ENCODE data around the gene PDE4D. TPM values are rescaled to one million over a fixed set of nuclear protein-coding genes. Genes with fewer than 3 reads are reported as not detected.

Gene PDE4D
- total RNA-seq, 1 experiment from 2014 or later, result 2.1 TPM

DNA sequence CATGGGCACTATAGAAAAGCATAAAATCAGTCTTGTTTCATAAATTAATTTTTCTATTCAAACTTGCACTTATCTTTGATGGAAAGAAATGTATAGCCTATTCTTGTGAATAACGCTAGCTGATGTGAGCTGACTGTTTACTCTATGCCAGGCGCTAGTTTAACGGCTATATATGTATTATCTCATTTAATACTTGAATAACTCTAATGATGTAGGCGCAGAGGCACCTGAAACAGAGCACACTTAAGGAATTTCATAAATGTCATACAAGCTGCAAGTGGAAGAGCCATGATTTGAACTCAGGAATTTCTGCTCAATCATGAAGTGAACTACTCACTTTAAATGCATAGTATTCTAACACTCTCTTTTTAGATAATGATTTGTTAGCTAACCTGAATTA is 551.8 kb downstream of the PDE4D start:
- Histone ChIP-seq H2AFZ (ENCODE audit: low read length) (no peak overlapping the region), H2AK5ac (ENCODE audit: insufficient read length, low read length) (no peak overlapping the region), H4K8ac (replicated peaks; ENCODE audit: insufficient read length, low read depth, low read length) (no peak overlapping the region), H3K79me1 (ENCODE audit: insufficient read depth, low read depth, low read length, poor library complexity, severe bottlenecking) (no peaks in the 10 kb centered on the region), H4K5ac (ENCODE audit: insufficient read length, low read depth, low read length) (no peak overlapping the region), H3K23ac (ENCODE audit: insufficient read length, low read depth, low read length) (no peak overlapping the region), H3K27ac (ENCODE audit: insufficient read length, low read depth, low read length) (no peak overlapping the region), H3K23me2 (ENCODE audit: insufficient read length, low read depth, low read length, poor library complexity, severe bottlenecking) (no peaks in the 10 kb centered on the region), H3K9me3 (ENCODE audit: control insufficient read depth, low read depth, low read length) (no peaks in the 10 kb centered on the region), H3K9ac (ENCODE audit: extremely low read depth, insufficient read length, low read length) (no peak overlapping the region), H2BK15ac (ENCODE audit: low read depth, low read length) (no peak overlapping the region), H3K56ac (ENCODE audit: insufficient read length, low read depth, low read length) (no peak overlapping the region), H3K79me2 (ENCODE audit: insufficient read depth, low read length) (no peaks in the 10 kb centered on the region), H4K20me1 (ENCODE audit: control insufficient read depth, insufficient read depth, insufficient read length) (no peaks in the 10 kb centered on the region), H3K27me3 (ENCODE audit: insufficient read depth, low read length) (no peaks in the 10 kb centered on the region), H3K4ac (ENCODE audit: low read depth, low read length) (no peak overlapping the region), H2BK12ac (ENCODE audit: insufficient read length, low read depth, low read length) (no peak overlapping the region), H4K91ac (ENCODE audit: insufficient read length, low read depth, low read length) (no peak overlapping the region), H3K14ac (ENCODE audit: insufficient read depth, low read length) (no peak overlapping the region), H2BK5ac (ENCODE audit: insufficient read length, low read length) (no peak overlapping the region), H3K4me2 (ENCODE audit: insufficient read depth, insufficient read length, low read length) (no peak overlapping the region), H2BK120ac (ENCODE audit: low read depth, low read length, poor library complexity, severe bottlenecking) (no peak overlapping the region), H3K18ac (ENCODE audit: insufficient read length, low read depth, low read length) (no peak overlapping the region), H3K4me1 (ENCODE audit: insufficient read depth, low read length) (no peaks in the 10 kb centered on the region), H2BK20ac (ENCODE audit: low read depth, low read length, poor library complexity, severe bottlenecking) (no peak overlapping the region), H3T11ph (ENCODE audit: low read length) (no peak overlapping the region)
- H3K27me3 Mint-ChIP-seq (ENCODE audit: low read depth), result no peaks in the 10 kb centered on the region; the same call in 1 of the 2 replicates
- no peak for DNase-seq
- no peak for TF ChIP-seq CTCF (conservative IDR thresholded peaks at IDR 0.05)
- no peak overlapping the region for H3K27ac Mint-ChIP-seq
- H3K4me1 Mint-ChIP-seq, result no peaks in the 10 kb centered on the region
- no peaks in the 10 kb centered on the region for H3K9me3 Mint-ChIP-seq
- H3K36me3 Mint-ChIP-seq (ENCODE audit: insufficient read depth in 1 of 3, low read depth in 3 of 3), result no peaks in the 10 kb centered on the region
- WGBS (ENCODE audit: extremely low coverage, insufficient read length, low lambda C conversion rate), result no CpG with 5 or more reads among the region's 4 CpGs
- no peak overlapping the region for H3K4me3 Mint-ChIP-seq
